Measurements from ENCODE around the gene CD27.

GRCh38 chr12:6461401-6462233 is 16.9 kb downstream of the CD27 start:
- no peak; the same call in 1 of the 2 replicates for TF ChIP-seq CTCF (conservative IDR thresholded peaks at IDR 0.05; ENCODE audit: low read length)
- no peak for TF ChIP-seq EZH2phosphoT487 (IDR thresholded peaks at IDR 0.05; ENCODE audit: borderline replicate concordance, low read depth, low read length)

Measured in OCI-LY7 (cell line).